GM10248 (cell line): ENCODE data around the gene SH2D1A.

ENCODE experiments used
- CTCF ChIA-PET: fragments of 300-600 bp; sonication (Branson Sonifier 250); formaldehyde crosslinking; extraction: SDS; loops from one replicate; lab custom pipeline; 2021; ENCODE audit warnings: antibody characterized with exemption; lab: Yijun Ruan, JAX
- POLR2A ChIA-PET: fragments of 350-650 bp; sonication (Branson Sonifier 250); formaldehyde crosslinking; extraction: SDS; loops from one replicate; lab custom pipeline; 2020; ENCODE audit warnings: antibody characterized with exemption; lab: Yijun Ruan, JAX
- DNase-seq: peaks from one replicate; pipeline ENCODE4 v3.0.0; 2012; ENCODE audit errors: extremely low spot score
- TF ChIP-seq, protein P1 (sequence below): IDR thresholded peaks from 2 replicates; pipeline ENCODE4 v1.5.1; 2012; ENCODE audit warnings: mild to moderate bottlenecking, low read depth; ENCODE audit errors: extremely low read depth, missing control alignments, control extremely low read depth

The SH2D1A gene

DNA sequence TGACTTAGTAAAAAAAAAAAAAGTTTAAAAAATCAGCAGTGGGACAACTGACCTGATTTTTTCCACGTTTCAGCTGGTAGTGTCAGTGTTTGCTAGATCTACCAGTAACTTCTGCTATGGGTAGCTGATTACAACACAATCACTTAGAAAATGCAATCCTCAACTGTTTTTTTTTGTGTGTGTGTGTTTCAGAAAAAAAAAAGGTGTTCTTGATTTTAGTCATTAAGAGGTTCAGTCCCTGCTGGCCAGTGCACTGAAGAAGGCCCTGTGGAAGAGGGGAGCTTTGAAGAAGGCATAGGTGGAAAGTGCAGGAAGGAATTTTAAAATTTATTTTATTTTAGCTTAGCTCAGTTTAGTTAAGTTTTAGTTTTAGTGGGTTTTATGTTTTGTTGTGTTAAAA lies 46.9 kb downstream of the SH2D1A start:
- CTCF ChIA-PET: interaction anchor here (0.9 kb wide), 1 partner anchor 42 kb away, joined by 3 read pairs; no protein-coding TSS in a partner anchor
- TF ChIP-seq, protein P1, sequence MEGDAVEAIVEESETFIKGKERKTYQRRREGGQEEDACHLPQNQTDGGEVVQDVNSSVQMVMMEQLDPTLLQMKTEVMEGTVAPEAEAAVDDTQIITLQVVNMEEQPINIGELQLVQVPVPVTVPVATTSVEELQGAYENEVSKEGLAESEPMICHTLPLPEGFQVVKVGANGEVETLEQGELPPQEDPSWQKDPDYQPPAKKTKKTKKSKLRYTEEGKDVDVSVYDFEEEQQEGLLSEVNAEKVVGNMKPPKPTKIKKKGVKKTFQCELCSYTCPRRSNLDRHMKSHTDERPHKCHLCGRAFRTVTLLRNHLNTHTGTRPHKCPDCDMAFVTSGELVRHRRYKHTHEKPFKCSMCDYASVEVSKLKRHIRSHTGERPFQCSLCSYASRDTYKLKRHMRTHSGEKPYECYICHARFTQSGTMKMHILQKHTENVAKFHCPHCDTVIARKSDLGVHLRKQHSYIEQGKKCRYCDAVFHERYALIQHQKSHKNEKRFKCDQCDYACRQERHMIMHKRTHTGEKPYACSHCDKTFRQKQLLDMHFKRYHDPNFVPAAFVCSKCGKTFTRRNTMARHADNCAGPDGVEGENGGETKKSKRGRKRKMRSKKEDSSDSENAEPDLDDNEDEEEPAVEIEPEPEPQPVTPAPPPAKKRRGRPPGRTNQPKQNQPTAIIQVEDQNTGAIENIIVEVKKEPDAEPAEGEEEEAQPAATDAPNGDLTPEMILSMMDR: no peak
- POLR2A ChIA-PET: no interaction called here

DNA sequence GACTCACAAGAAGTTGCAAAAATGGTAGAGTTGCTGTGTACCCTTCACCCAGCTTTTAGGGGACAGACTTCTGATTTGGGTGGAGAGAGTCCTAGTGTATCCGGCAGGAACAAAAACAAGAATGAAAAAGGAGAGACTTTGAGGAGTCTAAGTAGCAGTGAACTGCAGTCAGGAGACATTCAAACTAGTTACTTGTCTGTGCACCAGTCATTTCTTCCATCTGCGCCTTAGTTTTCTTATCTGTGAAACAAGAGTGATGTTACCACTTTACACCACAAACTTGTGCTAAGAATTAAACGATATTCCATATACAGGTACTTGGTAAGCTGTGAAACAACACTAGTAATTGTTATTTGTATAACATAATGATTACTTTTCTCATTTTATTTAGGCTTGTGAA lies 47.3 kb downstream of the SH2D1A start:
- DNase-seq: no peak
- CTCF ChIA-PET: interaction anchor here (0.9 to 1.2 kb wide), 2 partner anchors 13 to 42 kb away, joined by 3 to 5 read pairs; no protein-coding TSS in a partner anchor
- TF ChIP-seq, protein P1: no peak
- POLR2A ChIA-PET: no interaction called here

More for the DNA sequence above, 46.9 kb downstream of the SH2D1A start:
- DNase-seq: no peak

DNA sequence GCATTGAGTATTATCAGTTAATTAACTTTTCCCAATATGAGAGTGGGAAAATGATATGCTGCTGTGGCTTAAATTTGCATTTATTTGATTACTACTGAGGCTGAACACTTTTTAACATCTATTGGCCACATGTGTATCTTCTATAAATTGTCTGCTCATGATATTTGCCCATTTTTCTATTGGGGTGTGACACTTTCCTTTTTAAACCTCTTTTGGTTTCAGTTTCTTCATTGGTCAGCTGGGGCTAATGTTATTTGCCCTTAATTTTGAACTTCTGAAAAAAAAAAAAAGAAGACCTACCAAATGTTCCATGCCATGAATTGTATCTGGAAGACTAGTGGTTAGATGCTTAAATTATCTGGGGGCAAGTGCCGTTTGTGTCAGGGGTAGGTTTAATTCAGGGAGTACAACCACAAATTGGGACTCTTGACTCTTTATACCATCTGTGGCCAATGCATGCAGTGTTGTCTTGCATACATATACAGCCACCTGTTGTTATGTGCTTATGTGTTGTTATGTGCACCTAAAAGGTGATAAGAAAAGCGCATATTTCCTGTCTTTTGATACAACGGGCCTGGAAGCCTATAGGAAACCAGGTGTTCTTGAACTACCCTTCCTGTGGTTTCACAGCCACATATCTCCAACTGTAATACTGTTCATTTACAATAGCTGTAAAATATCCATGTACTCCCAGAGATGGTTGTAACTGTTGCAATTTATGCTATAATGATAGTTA lies 49.0 kb downstream of the SH2D1A start:
- ChIA-PET POLR2A (no interaction called here), CTCF (interaction anchor here (1.0 kb wide), 1 partner anchor 736 kb away, joined by 5 read pairs; no protein-coding TSS in a partner anchor)
- TF ChIP-seq, protein P1: no peak
- DNase-seq: no peak

DNA sequence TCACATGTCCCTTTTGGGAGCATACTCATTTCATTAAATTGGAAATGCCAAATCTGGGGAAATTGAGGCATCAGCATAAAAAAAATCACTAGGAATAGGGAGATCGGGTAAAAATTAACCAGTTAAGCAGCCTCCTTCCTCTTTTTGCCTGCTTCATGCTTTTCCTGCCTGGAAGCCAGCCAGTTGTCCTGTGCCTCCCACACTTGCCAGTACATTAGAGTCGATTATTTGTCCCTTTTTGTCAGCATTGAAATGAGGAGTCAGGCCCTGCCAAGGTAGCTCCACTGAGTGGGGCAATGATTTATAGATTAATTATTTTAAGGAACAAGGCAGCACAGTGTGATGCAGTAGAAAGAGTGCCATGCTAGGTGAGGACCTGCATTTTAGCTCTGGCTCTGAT lies 55.3 kb downstream of the SH2D1A start:
- no peak for DNase-seq
- POLR2A ChIA-PET: no interaction called here
- CTCF ChIA-PET: interaction anchor here (1.0 kb wide), 1 partner anchor 13 kb away, joined by 3 read pairs; no protein-coding TSS in a partner anchor
- TF ChIP-seq, protein P1: no peak

DNA sequence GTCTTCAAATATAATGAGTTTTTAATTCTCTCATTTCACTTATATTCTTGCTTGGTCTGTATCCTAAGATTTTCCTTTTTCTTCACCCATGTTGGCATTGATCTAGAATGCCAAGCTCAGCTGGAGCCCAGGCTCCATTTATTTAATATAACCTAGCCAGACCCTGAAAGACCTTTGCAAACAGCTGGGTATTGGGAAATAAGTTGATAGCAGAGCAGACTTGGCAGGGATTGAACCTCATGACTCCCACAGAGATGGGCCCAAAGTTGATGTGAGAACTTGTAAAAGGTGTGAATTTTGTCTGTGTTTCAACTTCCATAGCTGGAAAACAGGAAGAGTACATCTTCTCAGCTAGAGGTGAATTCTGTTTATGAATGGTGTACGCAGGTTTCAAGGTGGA lies 59.5 kb downstream of the SH2D1A start:
- CTCF ChIA-PET: interaction anchor here (1.1 to 2.3 kb wide), 4 partner anchors 12 to 726 kb away, joined by 4 to 11 read pairs (median 5); no protein-coding TSS in a partner anchor
- POLR2A ChIA-PET: no interaction called here
- no peak for DNase-seq
- TF ChIP-seq, protein P1: no peak

DNA sequence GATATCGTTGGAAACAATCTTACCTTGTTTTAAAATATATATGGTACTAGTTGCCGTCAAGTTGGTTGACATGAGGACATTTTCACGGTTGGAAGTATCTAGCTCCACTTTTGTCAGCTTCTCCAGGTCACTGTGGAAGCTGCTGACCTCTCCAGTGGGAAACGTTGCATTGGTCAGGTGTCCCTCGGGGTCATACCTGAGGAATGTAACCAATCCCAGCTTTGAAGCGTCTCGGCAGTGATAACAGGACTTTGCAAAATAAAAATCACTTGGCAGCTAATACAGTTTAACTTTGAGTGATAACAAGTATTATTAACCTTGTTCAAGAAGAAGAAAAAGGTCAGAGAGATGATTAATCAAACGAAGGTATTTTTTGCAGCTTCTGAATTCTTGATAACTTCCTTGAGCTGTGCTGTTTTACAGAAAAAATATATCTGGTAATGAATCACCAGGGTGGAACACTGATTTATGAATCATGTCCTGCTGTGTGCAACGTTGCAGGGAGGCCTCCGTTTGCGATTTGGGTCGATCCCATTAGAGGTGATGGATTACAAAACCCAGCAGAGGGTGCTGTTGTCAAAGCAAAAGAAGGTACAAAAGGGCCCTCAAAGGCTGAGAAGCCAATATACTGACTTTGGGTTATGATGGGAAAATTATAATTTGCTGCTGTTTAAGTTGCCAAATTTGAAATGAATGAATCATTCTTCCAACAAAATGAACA lies 60.1 kb downstream of the SH2D1A start:
- ChIA-PET POLR2A (no interaction called here), CTCF (interaction anchor here (1.1 to 2.3 kb wide), 4 partner anchors 12 to 725 kb away, joined by 4 to 11 read pairs (median 5); no protein-coding TSS in a partner anchor)
- TF ChIP-seq, protein P1: peak; percentile 44
- peak; percentile 36 for DNase-seq
